ENCODE data around the gene DIPK1A.

- TF ChIP-seq POLR2A (IDR thresholded peaks at IDR 0.05) (no peak), CTCF (IDR thresholded peaks at IDR 0.05) (no peak), POLR2AphosphoS5 (IDR thresholded peaks at IDR 0.05) (no peak)
Observed at GRCh38 chr1:92834617-92835016, 126.6 kb downstream of the DIPK1A start.

Measured in breast epithelium (tissue), 3 donors.